Mucosa of descending colon (tissue), 3 donors: ENCODE measurements around the gene TMEM170A. TPM values are rescaled to one million over a fixed set of nuclear protein-coding genes. Genes with fewer than 3 reads are reported as not detected.

Experiments
- ATAC-seq: fragments of 200-7000 bp; cut with Tn5 transposase; one replicate; pipeline ENCODE4 v1.9.1; 2020; ENCODE audit warnings: mild to moderate bottlenecking, moderate library complexity
- DNase-seq, 3 donors: peaks; one replicate each; pipeline ENCODE4 v3.0.0-alpha.2; 2020
- H3K36me3 ChIP-seq: fragments of 200-600 bp; one replicate; pipeline ENCODE4 v1.8.0; 2021; ENCODE audit warnings: low read depth, mild to moderate bottlenecking
- H3K4me1 ChIP-seq: fragments of 200-600 bp; one replicate; pipeline ENCODE4 v1.8.0; 2021; ENCODE audit warnings: low read depth, mild to moderate bottlenecking
- H3K4me3 ChIP-seq: fragments of 200-600 bp; one replicate; pipeline ENCODE4 v1.8.0; 2021; ENCODE audit warnings: mild to moderate bottlenecking
- H3K9me3 ChIP-seq: fragments of 200-600 bp; one replicate; pipeline ENCODE4 v1.8.0; 2021; ENCODE audit warnings: mild to moderate bottlenecking
- intact Hi-C, 2 donors: fragments of 100-400 bp; cut with DNase I in 1 of 2; cut with micrococcal nuclease in 1 of 2; formaldehyde crosslinking; loops; one replicate each; pipeline versions ENCODE4 v1.11.0 to v1.11.1; 2022; cut with DNase I, micrococcal nuclease
- total RNA-seq, 3 donors: library from RNA; stranded (reverse); fragmentation: NEBNext Ultra II Directional in 2 of 3; extraction: Animal tissue kit (Norgen Biotek cat#: 25700) in 2 of 3; gene quantifications; one replicate each; pipeline versions ENCODE4 v1.2.1 to v1.2.4, GENCODE V29; 2021 to 2023
- TF ChIP-seq, protein P1 (sequence below): fragments of 200-600 bp; IDR thresholded peaks from one replicate; pipeline ENCODE4 v1.8.0; 2022; ENCODE audit warnings: antibody characterized with exemption, mild to moderate bottlenecking
- donor health status: DM: no; HTN: no; CAD: no; lungs with moderate emphysema.
- donor health status: DM: no; HTN: no; CAD: no.
- donor health status: DM: no; HTN: yes; CAD: no.

The TMEM170A gene
- total RNA-seq, 3 donors from 2014 or later: 46.7 to 76.8 (median 46.7) TPM

DNA sequence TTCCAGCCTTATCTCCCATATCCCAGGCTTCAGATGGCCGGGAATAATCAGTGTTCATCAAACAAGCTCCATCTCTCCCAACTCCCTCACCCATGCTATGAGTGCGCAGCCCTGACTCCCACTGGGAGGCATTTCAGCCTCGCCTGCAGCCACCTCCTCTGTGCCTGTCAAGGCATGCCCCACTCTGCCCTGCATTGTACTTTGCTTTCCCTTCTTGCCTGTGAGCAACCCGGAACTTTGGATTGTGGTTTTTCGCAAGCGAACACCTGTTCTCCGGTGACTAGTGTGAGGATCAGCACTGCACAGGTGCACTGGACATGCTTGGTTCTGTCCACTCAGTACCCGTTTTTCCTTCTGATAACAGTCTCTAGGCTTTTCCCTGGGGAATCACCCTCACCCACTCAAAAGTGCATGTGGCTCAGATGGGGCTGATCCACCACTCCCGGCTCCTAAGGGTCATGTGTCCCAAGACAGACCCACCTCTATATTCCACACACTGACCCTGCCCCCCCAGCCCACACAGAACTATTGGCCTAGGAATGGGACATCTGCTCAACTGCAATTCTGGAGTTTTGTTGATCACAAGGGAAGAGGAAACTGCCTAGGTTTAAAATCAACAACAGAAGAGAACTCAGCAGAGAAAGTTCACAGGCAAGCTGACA is 21.7 kb upstream of the TMEM170A start:
- no peaks in the 10 kb centered on the region for H3K9me3 ChIP-seq
- H3K4me3 ChIP-seq: no peak overlapping the region
- H3K36me3 ChIP-seq: no peaks in the 10 kb centered on the region
- intact Hi-C loops: no loop called here
- TF ChIP-seq, protein P1, sequence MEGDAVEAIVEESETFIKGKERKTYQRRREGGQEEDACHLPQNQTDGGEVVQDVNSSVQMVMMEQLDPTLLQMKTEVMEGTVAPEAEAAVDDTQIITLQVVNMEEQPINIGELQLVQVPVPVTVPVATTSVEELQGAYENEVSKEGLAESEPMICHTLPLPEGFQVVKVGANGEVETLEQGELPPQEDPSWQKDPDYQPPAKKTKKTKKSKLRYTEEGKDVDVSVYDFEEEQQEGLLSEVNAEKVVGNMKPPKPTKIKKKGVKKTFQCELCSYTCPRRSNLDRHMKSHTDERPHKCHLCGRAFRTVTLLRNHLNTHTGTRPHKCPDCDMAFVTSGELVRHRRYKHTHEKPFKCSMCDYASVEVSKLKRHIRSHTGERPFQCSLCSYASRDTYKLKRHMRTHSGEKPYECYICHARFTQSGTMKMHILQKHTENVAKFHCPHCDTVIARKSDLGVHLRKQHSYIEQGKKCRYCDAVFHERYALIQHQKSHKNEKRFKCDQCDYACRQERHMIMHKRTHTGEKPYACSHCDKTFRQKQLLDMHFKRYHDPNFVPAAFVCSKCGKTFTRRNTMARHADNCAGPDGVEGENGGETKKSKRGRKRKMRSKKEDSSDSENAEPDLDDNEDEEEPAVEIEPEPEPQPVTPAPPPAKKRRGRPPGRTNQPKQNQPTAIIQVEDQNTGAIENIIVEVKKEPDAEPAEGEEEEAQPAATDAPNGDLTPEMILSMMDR: no peak
- DNase-seq (peak in 2 of 3 donors; percentile 64 to 68), ATAC-seq (peak; percentile 90)
- H3K4me1 ChIP-seq: peaks cover 17% of the 10 kb centered on the region

DNA sequence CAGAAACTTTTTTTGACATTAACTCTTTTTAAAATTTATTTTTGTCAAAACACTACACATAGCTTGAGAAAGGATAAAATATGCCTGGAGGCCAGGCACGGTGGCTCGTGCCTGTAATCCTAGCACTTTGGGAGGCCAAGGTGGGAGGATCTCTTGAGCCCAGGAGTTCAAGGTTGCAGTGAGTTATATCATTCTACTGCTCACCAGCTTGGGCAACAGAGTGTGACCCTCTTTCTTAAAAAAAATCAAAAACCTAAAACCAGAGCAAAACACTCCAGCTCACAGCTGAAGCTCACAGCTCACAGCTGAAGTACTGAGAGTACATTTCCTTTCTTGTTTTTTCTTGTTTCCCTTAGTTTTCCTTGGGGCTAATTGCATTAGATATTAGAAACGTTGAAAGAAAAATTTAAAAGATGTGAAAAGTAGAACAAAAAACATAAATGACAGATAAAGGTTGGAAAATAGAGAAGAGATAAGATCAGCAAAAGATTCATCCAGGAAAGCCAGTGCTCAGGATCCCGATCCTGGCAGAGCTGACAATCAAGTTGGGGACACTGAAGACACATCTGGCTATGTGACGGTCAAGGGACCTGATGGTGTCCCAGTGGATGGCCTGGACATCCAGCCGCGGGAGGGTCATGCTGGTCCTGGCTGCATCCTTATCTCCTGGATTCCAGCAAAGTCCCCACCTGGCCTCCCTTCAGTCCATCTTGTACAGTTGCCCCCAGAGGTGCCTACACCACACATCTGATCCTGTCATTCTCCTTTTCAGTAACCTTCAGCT is 20.9 kb upstream of the TMEM170A start:
- TF ChIP-seq, protein P1: no peak
- DNase-seq (no peak), ATAC-seq (no peak)
- no peak overlapping the region for H3K4me3 ChIP-seq
- H3K36me3 ChIP-seq: no peaks in the 10 kb centered on the region
- H3K4me1 ChIP-seq: peaks cover 17% of the 10 kb centered on the region
- intact Hi-C loops: no loop called here
- H3K9me3 ChIP-seq: no peaks in the 10 kb centered on the region

DNA sequence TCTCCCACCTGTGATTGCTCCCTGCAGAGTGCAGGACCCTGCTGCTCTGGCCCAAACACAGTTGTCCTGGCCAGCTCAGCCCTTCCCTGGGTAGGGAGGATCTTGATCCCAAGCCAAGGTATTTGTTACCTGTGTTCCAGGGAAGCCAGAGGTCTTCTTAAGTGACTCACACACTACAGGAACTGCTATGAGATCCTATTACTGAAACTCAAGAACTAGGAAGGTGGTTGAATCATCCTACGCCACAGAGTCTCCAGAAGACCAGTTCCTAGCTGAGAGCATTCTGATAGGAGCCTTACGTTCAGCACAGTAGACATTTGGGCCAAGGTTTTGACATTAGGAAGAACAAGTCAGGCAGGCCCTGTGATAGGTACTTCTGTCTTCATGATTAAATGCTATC is 18.7 kb upstream of the TMEM170A start:
- Histone ChIP-seq H3K36me3 (no peaks in the 10 kb centered on the region), H3K4me3 (no peak overlapping the region), H3K4me1 (peaks cover 17% of the 10 kb centered on the region), H3K9me3 (no peaks in the 10 kb centered on the region)
- no peak for DNase-seq
- ATAC-seq: peak; percentile 60
- intact Hi-C loops: no loop called here
- TF ChIP-seq, protein P1: no peak

DNA sequence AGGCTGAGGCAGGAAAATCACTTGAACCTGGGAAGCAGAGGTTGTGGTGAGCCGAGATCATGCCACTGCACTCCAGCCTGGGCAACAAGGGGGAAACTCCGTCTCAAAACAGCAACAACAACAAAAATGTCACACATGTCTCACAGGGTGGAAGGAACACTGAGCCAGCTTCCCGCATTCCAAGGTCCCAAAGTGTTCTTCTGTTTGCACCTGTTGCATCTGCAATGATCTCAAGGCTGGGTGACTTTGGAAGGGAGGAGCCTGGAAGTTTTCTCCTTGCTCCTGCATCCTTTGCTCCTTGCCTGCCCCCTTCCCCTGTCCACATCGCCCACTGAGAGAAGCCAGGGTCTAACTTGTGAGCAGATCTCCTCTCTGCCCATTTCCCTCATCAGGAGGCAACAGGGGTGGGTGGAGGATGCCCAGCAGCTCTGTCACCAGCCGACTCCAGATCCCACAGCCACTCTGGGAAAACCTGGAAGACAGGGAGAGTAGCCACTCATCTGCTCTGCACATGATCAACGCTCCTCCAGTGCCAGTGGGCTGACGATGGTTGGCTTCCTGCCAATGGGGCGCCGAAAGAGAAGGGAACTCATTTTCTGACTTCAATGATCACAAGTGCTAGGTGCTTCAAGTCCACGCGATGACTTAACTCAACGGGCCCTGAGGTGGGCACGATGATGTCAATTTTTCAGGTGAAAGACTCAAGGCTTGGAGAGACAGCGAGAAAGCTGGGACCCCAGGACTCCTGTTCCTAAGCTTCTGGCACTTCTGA is 18.1 kb upstream of the TMEM170A start:
- intact Hi-C loops: no loop called here

DNA sequence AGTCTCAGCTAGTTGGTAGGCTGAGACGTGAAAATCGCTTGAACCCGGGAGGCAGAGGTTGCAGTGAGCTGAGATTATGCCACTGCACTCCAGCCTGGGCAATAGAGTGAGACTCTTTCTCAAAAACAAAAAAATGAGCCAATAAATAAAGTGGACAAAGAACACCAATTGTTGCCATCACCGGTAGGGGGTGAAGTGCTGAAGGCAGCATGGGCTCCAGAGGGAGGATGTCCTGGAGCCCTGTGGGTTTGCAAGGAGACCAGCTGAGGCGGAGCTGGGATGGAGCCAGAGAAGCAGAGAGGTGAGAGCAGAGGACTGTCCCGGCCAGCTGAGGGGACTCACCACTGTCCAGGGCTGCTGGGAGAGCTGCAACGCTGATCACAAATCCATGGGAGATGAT is 17.0 kb upstream of the TMEM170A start:
- intact Hi-C loops: no loop called here

More for the DNA sequence above, 18.1 kb upstream of the TMEM170A start:
- Histone ChIP-seq H3K36me3 (no peaks in the 10 kb centered on the region), H3K4me1 (peaks cover 17% of the 10 kb centered on the region), H3K4me3 (no peak overlapping the region), H3K9me3 (no peaks in the 10 kb centered on the region)
- TF ChIP-seq, protein P1: no peak
- DNase-seq (no peak), ATAC-seq (no peak)

More for the DNA sequence above, 17.0 kb upstream of the TMEM170A start:
- H3K36me3 ChIP-seq: no peaks in the 10 kb centered on the region
- H3K4me3 ChIP-seq: no peak overlapping the region
- peaks cover 9% of the 10 kb centered on the region for H3K4me1 ChIP-seq
- DNase-seq (no peak), ATAC-seq (no peak)
- TF ChIP-seq, protein P1: no peak
- H3K9me3 ChIP-seq: no peaks in the 10 kb centered on the region
